SK-N-MC (cell line): ENCODE data around the gene ACCSL.

ENCODE experiments used
- EZH2 ChIP-seq: fragments of 200-600 bp; sonication (generic); IDR thresholded peaks from one replicate; pipeline ENCODE4 v1.6.1; 2017; ENCODE audit warnings: antibody characterized with exemption
- FOXP2 ChIP-seq: optimal IDR thresholded peaks from 2 replicates; pipeline ENCODE3; 2011; ENCODE audit warnings: mild to moderate bottlenecking, moderate library complexity; ENCODE audit not compliant: insufficient read depth; ENCODE audit errors: extremely low read length, control extremely low read depth
- POLR2AphosphoS5 ChIP-seq: IDR thresholded peaks from 2 replicates; pipeline ENCODE4 v1.6.1; 2012; ENCODE audit warnings: mild to moderate bottlenecking, low read depth, low read length, borderline replicate concordance

DNA sequence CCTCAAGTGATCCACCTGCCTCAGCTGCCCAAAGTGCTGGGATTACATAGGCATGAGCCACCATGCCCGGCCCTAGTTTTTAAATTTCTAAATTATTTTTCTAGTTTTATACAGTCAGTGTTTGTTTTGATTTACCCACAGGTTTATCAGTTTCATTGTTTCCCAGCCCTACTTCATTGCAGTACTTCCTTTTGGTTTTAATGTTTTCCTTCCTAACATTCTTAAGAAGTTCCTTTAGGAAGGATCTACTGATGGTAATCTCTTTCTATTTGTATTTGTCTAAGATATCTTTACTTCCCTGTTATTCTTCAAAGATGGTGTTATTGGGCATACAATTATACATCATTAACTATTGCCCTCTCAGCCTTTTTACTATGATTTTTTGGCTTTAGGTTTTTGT, 42.8 kb downstream of the ACCSL start:
- TF ChIP-seq EZH2 = no peak
- TF ChIP-seq FOXP2 = no peak
- no peak for TF ChIP-seq POLR2AphosphoS5
